Measurements from ENCODE around the gene TPSG1.

DNA sequence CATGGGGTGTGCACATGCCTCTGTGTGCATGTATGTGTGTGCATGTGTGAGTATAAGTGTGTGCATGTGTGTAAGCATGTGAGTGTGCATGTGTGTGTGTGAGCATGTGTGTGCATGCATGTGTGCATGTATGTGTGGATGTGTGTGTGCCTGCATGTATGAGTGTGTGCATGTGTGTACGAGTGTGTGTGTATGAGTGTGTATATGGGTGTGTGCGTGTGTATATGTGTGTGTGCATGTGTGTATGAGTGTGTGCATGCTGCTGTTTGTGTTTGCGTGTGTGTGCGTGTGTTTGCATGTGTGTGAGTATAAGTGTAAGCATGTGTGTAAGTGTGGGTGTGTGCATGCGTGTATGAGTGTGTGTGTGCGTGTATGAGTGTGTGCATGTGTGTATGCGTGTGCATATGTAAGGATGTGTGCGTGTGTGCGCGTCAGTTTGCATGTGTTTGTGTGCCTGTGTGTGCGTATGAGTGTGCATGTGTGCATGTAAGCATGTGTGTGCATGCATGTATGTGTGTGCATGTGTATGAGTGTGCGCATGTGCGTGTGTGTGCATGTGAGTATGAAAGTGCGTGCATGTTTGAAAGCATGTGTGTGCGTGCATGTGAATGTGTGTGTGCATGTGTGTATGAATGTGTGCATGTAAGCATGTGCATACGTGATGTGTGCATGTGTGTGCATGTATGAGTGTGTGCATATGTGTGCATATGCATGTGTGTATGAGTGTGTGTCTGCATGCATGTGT, 39.4 kb upstream of the TPSG1 start:
- no peak for TF ChIP-seq EZH2 (IDR thresholded peaks at IDR 0.05; ENCODE audit: borderline replicate concordance, low read depth, low read length, severe bottlenecking)
- TF ChIP-seq CTCF (IDR thresholded peaks at IDR 0.05; ENCODE audit: borderline replicate concordance, extremely low read depth, low read length, poor library complexity, severe bottlenecking): no peak
